DMS79 treated with DMSO at 0.1 percent for 48 hours (cell line): ENCODE results near the gene BRI3BP.
"Not testable (repeated sequence)": the region's sequence is repeated elsewhere in the genome, so short reads cannot be mapped to it uniquely, and the experiment has no call there.

Source experiments
- DNase-seq: peaks from one replicate; lab custom pipeline; 2025; lab: John Stamatoyannopoulos, UW

BRI3BP gene

GRCh38 chr12:125023065-125023464 is 29.6 kb downstream of the BRI3BP start:
- DNase-seq: no peak

- no peak for DNase-seq
These were observed 31.6 kb downstream of the BRI3BP start for GRCh38 chr12:125024949-125025563.

- DNase-seq: no peak
These were observed 32.3 kb downstream of the BRI3BP start for GRCh38 chr12:125025606-125026235.

- no peak for DNase-seq
These were observed 34.7 kb downstream of the BRI3BP start for GRCh38 chr12:125028106-125028505.

- no peak for DNase-seq
These were observed 36.4 kb downstream of the BRI3BP start for GRCh38 chr12:125029761-125030358.

GRCh38 chr12:125031471-125031870 is 38.0 kb downstream of the BRI3BP start:
- not testable (repeated sequence) for DNase-seq

GRCh38 chr12:125032466-125033152 is 39.2 kb downstream of the BRI3BP start:
- DNase-seq: no peak

- no peak for DNase-seq
These were observed 39.8 kb downstream of the BRI3BP start for GRCh38 chr12:125033288-125033687.

GRCh38 chr12:125038976-125039625 is 45.7 kb downstream of the BRI3BP start:
- no peak for DNase-seq

- no peak for DNase-seq
These were observed 55.6 kb downstream of the BRI3BP start for GRCh38 chr12:125049093-125049458.

- no peak for DNase-seq
These were observed 57.0 kb downstream of the BRI3BP start for GRCh38 chr12:125050446-125050845.

- DNase-seq: no peak
These were observed 57.4 kb downstream of the BRI3BP start for GRCh38 chr12:125050868-125051267.

- DNase-seq: no peak
These were observed 60.4 kb downstream of the BRI3BP start for GRCh38 chr12:125053821-125054220.

- no peak for DNase-seq
These were observed 62.1 kb downstream of the BRI3BP start for GRCh38 chr12:125055591-125055990.

GRCh38 chr12:125056306-125056705 is 62.9 kb downstream of the BRI3BP start:
- no peak for DNase-seq

GRCh38 chr12:125057708-125058107 is 64.3 kb downstream of the BRI3BP start:
- DNase-seq: no peak

GRCh38 chr12:125061229-125061628 is 67.8 kb downstream of the BRI3BP start:
- DNase-seq: no peak

- not testable (repeated sequence) for DNase-seq
These were observed 70.1 kb downstream of the BRI3BP start for GRCh38 chr12:125063522-125063921.

- no peak for DNase-seq
These were observed 71.0 kb downstream of the BRI3BP start for GRCh38 chr12:125064492-125064891.

- DNase-seq: peak; percentile 78
These were observed 71.8 kb downstream of the BRI3BP start, which contains the start of gene AACS for GRCh38 chr12:125065021-125065918. Gene AACS (plus strand): TSS chr12:125065435. CDS start chr12:125065585, 150 bp downstream.

GRCh38 chr12:125065919-125066570 is 72.6 kb downstream of the BRI3BP start:
- DNase-seq: no peak
